Keratinocyte (primary cell): ENCODE measurements around the gene ETF1. TPM values are rescaled to one million over a fixed set of nuclear protein-coding genes. Genes with fewer than 3 reads are reported as not detected.

Source experiments
- DNase-seq: peaks from one replicate; pipeline ENCODE4 v3.0.0-alpha.2; 2011; ENCODE audit warnings: low read depth, missing footprints, low spot score
- FAIRE-seq: peaks from 2 replicates; lab custom pipeline; 2011; peaks lifted over from hg19 to GRCh38; lab: Jason Lieb, UNC
- H2AFZ ChIP-seq: 2 replicates; pipeline ENCODE4 v1.6.0; 2012; ENCODE audit warnings: low read length, control low read depth, inconsistent platforms; ENCODE audit not compliant: control insufficient read depth
- H3K27ac ChIP-seq: 2 replicates; pipeline ENCODE4 v1.5.1; 2011; ENCODE audit warnings: low read length; ENCODE audit not compliant: control insufficient read depth, insufficient read depth
- H3K27me3 ChIP-seq: 3 replicates; pipeline ENCODE4 v1.6.0; 2011; ENCODE audit warnings: low read length; ENCODE audit not compliant: control insufficient read depth, insufficient read depth; ENCODE audit errors: extremely low read depth
- H3K36me3 ChIP-seq, 2 experiments: 2 replicates in 1 of 2; 3 replicates in 1 of 2; pipeline ENCODE4 v1.5.1; 2011; ENCODE audit warnings: low read length in 2 of 2, mild to moderate bottlenecking in 1 of 2; ENCODE audit not compliant: control insufficient read depth in 2 of 2, insufficient read depth in 2 of 2; ENCODE audit errors: extremely low read depth in 1 of 2
- H3K4me1 ChIP-seq: 3 replicates; pipeline ENCODE4 v1.5.1; 2011; ENCODE audit warnings: low read length; ENCODE audit not compliant: control insufficient read depth, insufficient read depth; ENCODE audit errors: extremely low read depth
- H3K4me2 ChIP-seq: 3 replicates; pipeline ENCODE4 v1.6.0; 2011; ENCODE audit warnings: low read depth, low read length; ENCODE audit not compliant: control insufficient read depth, insufficient read depth; ENCODE audit errors: extremely low read depth
- H3K4me3 ChIP-seq, 3 experiments: fragments of 200-600 bp in 1 of 3; sonication (generic) in 1 of 3; 2 replicates in 2 of 3; 3 replicates in 1 of 3; pipeline ENCODE4 v1.5.1; 2011 to 2016; ENCODE audit warnings: low read length in 3 of 3, mild to moderate bottlenecking in 3 of 3, control low read depth in 2 of 3, inconsistent platforms in 1 of 3, low read depth in 1 of 3, mixed read lengths in 1 of 3, mixed run types in 1 of 3, moderate library complexity in 1 of 3; ENCODE audit not compliant: control insufficient read depth in 2 of 3, insufficient read depth in 2 of 3; ENCODE audit errors: extremely low read depth in 1 of 3
- H3K79me2 ChIP-seq: 2 replicates; pipeline ENCODE4 v1.6.0; 2012; ENCODE audit warnings: low read length; ENCODE audit not compliant: control insufficient read depth, insufficient read depth
- H3K9ac ChIP-seq: 3 replicates; pipeline ENCODE4 v1.6.0; 2011; ENCODE audit warnings: low read length; ENCODE audit not compliant: control insufficient read depth, insufficient read depth; ENCODE audit errors: extremely low read depth
- H3K9me1 ChIP-seq: 3 replicates; pipeline ENCODE4 v1.6.0; 2011; ENCODE audit warnings: low read length; ENCODE audit not compliant: control insufficient read depth, insufficient read depth; ENCODE audit errors: extremely low read depth
- H3K9me3 ChIP-seq: 2 replicates; pipeline ENCODE4 v1.5.1; 2012; ENCODE audit warnings: low read depth, low read length; ENCODE audit not compliant: control insufficient read depth
- H4K20me1 ChIP-seq: 3 replicates; pipeline ENCODE4 v1.6.0; 2011; ENCODE audit warnings: low read length; ENCODE audit not compliant: control insufficient read depth, insufficient read depth; ENCODE audit errors: extremely low read depth
- EZH2 ChIP-seq: IDR thresholded peaks from one replicate; pipeline ENCODE4 v1.6.1; 2012; ENCODE audit warnings: inconsistent platforms, mild to moderate bottlenecking, low read length, moderate library complexity
- dilution Hi-C: fragments of 300-500 bp; cut with MboI; formaldehyde crosslinking; loops from one replicate; pipeline ENCODE4 v1.7.0; 2020; ENCODE audit warnings: low sequenced_read_pairs; ENCODE audit not compliant: extremely low pct_ligation_motif_present
- polyA plus RNA-seq, 5 experiments: library from polyadenylated mRNA; depleted of rRNA in 3 of 5; stranded (reverse) in 3 of 5; stranded (forward) in 1 of 5; unstranded in 1 of 5; fragments of >200 nt; gene quantifications; 1 replicate in 1 of 5; 2 replicates in 3 of 5; 3 replicates in 1 of 5; pipeline versions ENCODE4 v1.2.1 to v1.2.3, GENCODE V29; 2011 to 2012; ENCODE audit warnings: missing spikeins in 2 of 5, low read depth in 1 of 5, low replicate concordance in 1 of 5
- TF ChIP-seq, protein P1 (sequence below), 3 experiments: IDR thresholded peaks in 1 of 3; conservative IDR thresholded peaks in 1 of 3; optimal IDR thresholded peaks in 1 of 3; 2 replicates in 2 of 3; 3 replicates in 1 of 3; pipeline versions ENCODE3 to v1.5.1; 2011; ENCODE audit warnings: low read length in 3 of 3, mild to moderate bottlenecking in 3 of 3, moderate library complexity in 2 of 3, control low read depth in 1 of 3, inconsistent platforms in 1 of 3; ENCODE audit not compliant: insufficient read depth in 2 of 3; ENCODE audit errors: extremely low read depth in 1 of 3

The ETF1 gene
- polyA plus RNA-seq, 1 donor (not counting 4 experiments of a cell fraction or from before 2014, with no cell fraction given) = 137 TPM

GRCh38 chr5:138491669-138492559, 51.1 kb downstream of the ETF1 start:
- Histone ChIP-seq H4K20me1 (no peaks in the 10 kb centered on the region), H3K27ac (peak overlapping the region; percentile 1), H2AFZ (peak overlapping the region; percentile 75), H3K4me3 (peak overlapping the region; percentile 41 to 62 (median 61)), H3K9me1 (no peaks in the 10 kb centered on the region), H3K36me3 (no peaks in the 10 kb centered on the region), H3K79me2 (no peaks in the 10 kb centered on the region), H3K27me3 (no peaks in the 10 kb centered on the region), H3K4me1 (peaks cover 53% of the 10 kb centered on the region), H3K9me3 (no peaks in the 10 kb centered on the region), H3K9ac (peak overlapping the region; percentile 63), H3K4me2 (peak overlapping the region; percentile 90)
- dilution Hi-C loops = no loop called here
- DNase-seq = no peak
- TF ChIP-seq, protein P1, sequence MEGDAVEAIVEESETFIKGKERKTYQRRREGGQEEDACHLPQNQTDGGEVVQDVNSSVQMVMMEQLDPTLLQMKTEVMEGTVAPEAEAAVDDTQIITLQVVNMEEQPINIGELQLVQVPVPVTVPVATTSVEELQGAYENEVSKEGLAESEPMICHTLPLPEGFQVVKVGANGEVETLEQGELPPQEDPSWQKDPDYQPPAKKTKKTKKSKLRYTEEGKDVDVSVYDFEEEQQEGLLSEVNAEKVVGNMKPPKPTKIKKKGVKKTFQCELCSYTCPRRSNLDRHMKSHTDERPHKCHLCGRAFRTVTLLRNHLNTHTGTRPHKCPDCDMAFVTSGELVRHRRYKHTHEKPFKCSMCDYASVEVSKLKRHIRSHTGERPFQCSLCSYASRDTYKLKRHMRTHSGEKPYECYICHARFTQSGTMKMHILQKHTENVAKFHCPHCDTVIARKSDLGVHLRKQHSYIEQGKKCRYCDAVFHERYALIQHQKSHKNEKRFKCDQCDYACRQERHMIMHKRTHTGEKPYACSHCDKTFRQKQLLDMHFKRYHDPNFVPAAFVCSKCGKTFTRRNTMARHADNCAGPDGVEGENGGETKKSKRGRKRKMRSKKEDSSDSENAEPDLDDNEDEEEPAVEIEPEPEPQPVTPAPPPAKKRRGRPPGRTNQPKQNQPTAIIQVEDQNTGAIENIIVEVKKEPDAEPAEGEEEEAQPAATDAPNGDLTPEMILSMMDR (optimal IDR thresholded peaks at IDR 0.05 in 1 of 3, IDR thresholded peaks at IDR 0.05 in 1 of 3, conservative IDR thresholded peaks at IDR 0.05 in 1 of 3; ENCODE audit: extremely low read depth in 1 of 3, insufficient read depth in 2 of 3, low read length in 3 of 3) = no peak
- TF ChIP-seq EZH2 = no peak
- FAIRE-seq = no peak

GRCh38 chr5:138491284-138491648, 51.8 kb downstream of the ETF1 start:
- H2AFZ ChIP-seq = peak overlapping the region; percentile 75
- H3K9ac ChIP-seq = peak overlapping the region; percentile 36
- no peaks in the 10 kb centered on the region for H3K36me3 ChIP-seq
- no peak for FAIRE-seq
- H3K9me3 ChIP-seq = no peaks in the 10 kb centered on the region
- no peak for DNase-seq
- dilution Hi-C loops = no loop called here
- H3K9me1 ChIP-seq = no peaks in the 10 kb centered on the region
- peaks cover 53% of the 10 kb centered on the region for H3K4me1 ChIP-seq
- no peak overlapping the region for H3K27ac ChIP-seq
- peak overlapping the region in 2 of 3 experiments; percentile 41 to 61 for H3K4me3 ChIP-seq
- no peaks in the 10 kb centered on the region for H4K20me1 ChIP-seq
- H3K79me2 ChIP-seq = no peaks in the 10 kb centered on the region
- no peak for TF ChIP-seq EZH2
- TF ChIP-seq, protein P1 (optimal IDR thresholded peaks at IDR 0.05 in 1 of 3, IDR thresholded peaks at IDR 0.05 in 1 of 3, conservative IDR thresholded peaks at IDR 0.05 in 1 of 3; ENCODE audit: extremely low read depth in 1 of 3, insufficient read depth in 2 of 3, low read length in 3 of 3) = no peak
- peak overlapping the region; percentile 90 for H3K4me2 ChIP-seq
- H3K27me3 ChIP-seq = no peaks in the 10 kb centered on the region
